A673 (cell line): ENCODE data around the gene MTERF4. TPM values are rescaled to one million over a fixed set of nuclear protein-coding genes. Genes with fewer than 3 reads are reported as not detected.

Source experiments
- BruUV-seq: library from RNA; stranded (reverse); fragments of 400-500 nt; replicated peaks from 2 replicates; lab custom pipeline; 2021; lab: Mats Ljungman, UMichigan
- CTCF ChIA-PET: fragments of 300-600 bp; sonication (Branson Sonifier 250); formaldehyde crosslinking; loops from one replicate; lab custom pipeline; 2022; ENCODE audit warnings: antibody characterized with exemption; lab: Charles Lee
- POLR2A ChIA-PET: fragments of 300-600 bp; sonication (Branson Sonifier 250); formaldehyde crosslinking; loops from one replicate; lab custom pipeline; 2022; ENCODE audit warnings: antibody characterized with exemption; ENCODE audit not compliant: low non-redundant PET; lab: Charles Lee
- DNase-seq: peaks from one replicate; pipeline ENCODE4 v3.0.0-alpha.2; 2015; ENCODE audit warnings: low spot score
- H3K27ac ChIP-seq: fragments of 200-600 bp; sonication (generic); 2 replicates; pipeline ENCODE4 v1.5.1; 2016; ENCODE audit warnings: mixed run types, low read depth, mild to moderate bottlenecking, mixed read lengths, antibody characterized with exemption, low read length; ENCODE audit not compliant: poor library complexity, severe bottlenecking
- H3K27me3 ChIP-seq: fragments of 200-600 bp; sonication (generic); replicated peaks from 2 replicates; pipeline ENCODE4 v1.6.1; 2017; ENCODE audit warnings: mixed run types, low read depth, mild to moderate bottlenecking, mixed read lengths, antibody characterized with exemption, low read length; ENCODE audit not compliant: insufficient read depth, poor library complexity
- H3K36me3 ChIP-seq: fragments of 200-600 bp; sonication (generic); 2 replicates; pipeline ENCODE4 v1.6.1; 2016; ENCODE audit warnings: mixed run types, mild to moderate bottlenecking, mixed read lengths, antibody characterized with exemption, low read length; ENCODE audit not compliant: insufficient read depth, poor library complexity, severe bottlenecking
- H3K4me1 ChIP-seq: fragments of 200-600 bp; sonication (generic); 2 replicates; pipeline ENCODE4 v1.6.1; 2017; ENCODE audit warnings: mixed run types, mild to moderate bottlenecking, mixed read lengths, antibody characterized with exemption, low read length; ENCODE audit not compliant: insufficient read depth, poor library complexity, severe bottlenecking
- H3K4me3 ChIP-seq: fragments of 200-600 bp; sonication (generic); 2 replicates; pipeline ENCODE4 v1.5.1; 2016; ENCODE audit warnings: low read depth, mixed run types, mild to moderate bottlenecking, mixed read lengths, low read length; ENCODE audit not compliant: poor library complexity, severe bottlenecking
- H3K9me3 ChIP-seq: fragments of 200-600 bp; sonication (generic); 2 replicates; pipeline ENCODE4 v1.6.1; 2016; ENCODE audit warnings: mixed run types, low read depth, mild to moderate bottlenecking, mixed read lengths, antibody characterized with exemption, low read length; ENCODE audit not compliant: poor library complexity, severe bottlenecking
- CTCF ChIP-seq: fragments of 300-800, 200-600 bp; sonication (generic); conservative IDR thresholded peaks from 2 replicates; pipeline ENCODE4 v1.5.1; 2017; ENCODE audit warnings: low read depth, mild to moderate bottlenecking, antibody characterized with exemption, low read length, moderate library complexity, mixed read lengths
- EZH2 ChIP-seq: fragments of 200-600 bp; sonication (generic); IDR thresholded peaks from 2 replicates; pipeline ENCODE4 v1.6.1; 2017; ENCODE audit warnings: borderline replicate concordance, low read depth, mild to moderate bottlenecking, mixed read lengths, antibody characterized with exemption, low read length; ENCODE audit not compliant: poor library complexity, severe bottlenecking
- intact Hi-C: fragments of 100-400 bp; cut with micrococcal nuclease; formaldehyde crosslinking; loops from one replicate; pipeline ENCODE4 v1.10.0; 2022; ENCODE audit not compliant: unreplicated experiment
- total RNA-seq: library from RNA; stranded (reverse); gene quantifications from 2 replicates; pipeline ENCODE4 v1.2.3, GENCODE V29; 2021

MTERF4 gene
- total RNA-seq, 1 experiment from 2014 or later = 39.8 TPM

- Histone ChIP-seq H3K27ac (no peak overlapping the region), H3K27me3 (no peaks in the 10 kb centered on the region), H3K4me3 (no peak overlapping the region), H3K36me3 (peaks cover 60% of the 10 kb centered on the region), H3K4me1 (no peaks in the 10 kb centered on the region), H3K9me3 (no peaks in the 10 kb centered on the region)
- no TSS peak for BruUV-seq
- intact Hi-C loops = no loop called here
- POLR2A ChIA-PET = no interaction called here
- TF ChIP-seq CTCF = no peak
- no peak for DNase-seq
- CTCF ChIA-PET = no interaction called here
Measured at GRCh38 chr2:241096979-241097378, 5.1 kb downstream of the MTERF4 start.

GRCh38 chr2:241095594-241096290 lies 6.3 kb downstream of the MTERF4 start:
- POLR2A ChIA-PET = no interaction called here
- Histone ChIP-seq H3K4me1 (no peaks in the 10 kb centered on the region), H3K4me3 (no peak overlapping the region), H3K27me3 (no peaks in the 10 kb centered on the region), H3K36me3 (peaks cover 67% of the 10 kb centered on the region), H3K27ac (no peak overlapping the region), H3K9me3 (no peaks in the 10 kb centered on the region)
- no peak for DNase-seq
- no peak for TF ChIP-seq CTCF
- TF ChIP-seq EZH2 = no peak
- no TSS peak for BruUV-seq
- intact Hi-C loops = no loop called here
- CTCF ChIA-PET = no interaction called here

- no TSS peak for BruUV-seq
- H3K4me3 ChIP-seq = no peak overlapping the region
- no peak for TF ChIP-seq EZH2
- TF ChIP-seq CTCF = no peak
- no peaks in the 10 kb centered on the region for H3K9me3 ChIP-seq
- no peak overlapping the region for H3K27ac ChIP-seq
- DNase-seq = no peak
- ChIA-PET POLR2A (interaction anchor here (0.7 kb wide), 1 partner anchor 10 kb away, joined by 16 read pairs; no protein-coding TSS in a partner anchor), CTCF (no interaction called here)
- no peaks in the 10 kb centered on the region for H3K4me1 ChIP-seq
- peaks cover 67% of the 10 kb centered on the region for H3K36me3 ChIP-seq
- intact Hi-C loops = no loop called here
- no peaks in the 10 kb centered on the region for H3K27me3 ChIP-seq
Measured at GRCh38 chr2:241094924-241095420, 7.1 kb downstream of the MTERF4 start.
